Stomach (tissue), 9 donors: ENCODE data around the gene AGA. TPM values are rescaled to one million over a fixed set of nuclear protein-coding genes. Genes with fewer than 3 reads are reported as not detected.

ENCODE experiments used
- DNase-seq, 2 donors: peaks; one replicate each; pipeline versions ENCODE4 v3.0.0 to v3.0.0-alpha.2; 2013 to 2019
- H3K27ac ChIP-seq, 5 donors: fragments of 200-600 bp in 4 of 5; sonication (generic) in 4 of 5; one replicate each; pipeline ENCODE4 v1.5.1; 2013 to 2019; ENCODE audit warnings: mild to moderate bottlenecking in 1 of 5, moderate library complexity in 1 of 5
- H3K27me3 ChIP-seq, 3 donors: fragments of 200-600 bp; sonication (generic); one replicate each; pipeline ENCODE4 v1.5.1; 2017 to 2019; ENCODE audit warnings: mixed run types in 1 of 3
- H3K36me3 ChIP-seq, 4 donors: fragments of 200-600 bp; sonication (generic); 1 replicate in 3 of 4; 2 replicates in 1 of 4; pipeline ENCODE4 v1.5.1; 2016 to 2019
- H3K4me1 ChIP-seq, 4 donors: fragments of 200-600 bp; sonication (generic); one replicate each; pipeline ENCODE4 v1.5.1; 2016 to 2019
- H3K4me3 ChIP-seq, 4 donors: fragments of 200-600 bp; sonication (generic) in 3 of 4; one replicate each; pipeline ENCODE4 v1.5.1; 2016 to 2019; ENCODE audit warnings: mild to moderate bottlenecking in 1 of 4
- H3K9me3 ChIP-seq, 4 donors: fragments of 200-600 bp; sonication (generic); one replicate each; pipeline ENCODE4 v1.5.1; 2016 to 2019
- EP300 ChIP-seq: sonication (generic); formaldehyde crosslinking; IDR thresholded peaks from one replicate; pipeline ENCODE4 v1.6.1; 2017; ENCODE audit warnings: antibody characterized with exemption
- POLR2A ChIP-seq, 4 donors: fragments of 450-650 bp; IDR thresholded peaks; one replicate each; pipeline ENCODE4 v1.6.1; 2016; ENCODE audit warnings: antibody characterized with exemption in 4 of 4, control low read depth in 2 of 4, mild to moderate bottlenecking in 1 of 4, moderate library complexity in 1 of 4
- POLR2AphosphoS5 ChIP-seq, 3 donors: sonication (generic); formaldehyde crosslinking; IDR thresholded peaks; one replicate each; pipeline ENCODE4 v1.6.1; 2016; ENCODE audit warnings: antibody characterized with exemption in 3 of 3
- WGBS, 5 donors: extraction: QIAGEN DNeasy Blood & Tissue Kit in 3 of 5; methylation state at CpG; one replicate each; pipeline versions ENCODE4 v1.1.5 to v1.1.7; 2013 to 2018; 5-methylcytosine and 5-hydroxymethylcytosine counted together
- intact Hi-C: fragments of 100-400 bp; cut with DNase I; formaldehyde crosslinking; loops from one replicate; pipeline ENCODE4 v1.15.1; 2023; ENCODE audit warnings: low total_unique reads
- polyA plus RNA-seq, 3 donors: library from polyadenylated mRNA; stranded (reverse); fragments of 200-250 nt; gene quantifications; one replicate each; pipeline ENCODE4 v1.2.3, GENCODE V29; 2013
- total RNA-seq, 5 donors: library from RNA; depleted of rRNA; stranded (reverse); fragments of >200 nt; gene quantifications; one replicate each; pipeline versions ENCODE4 v1.1.0 to v1.2.3, GENCODE V29; 2014 to 2016
- TF ChIP-seq, protein P1 (sequence below), 7 experiments: fragments of 450-650 bp in 4 of 7; fragments of 200-600 bp in 3 of 7; sonication (generic) in 3 of 7; IDR thresholded peaks; one replicate each; pipeline ENCODE4 v1.5.1; 2016 to 2019; ENCODE audit warnings: antibody characterized with exemption in 7 of 7, control low read depth in 2 of 7, mild to moderate bottlenecking in 1 of 7
- donor health status: healthy with polysubstance abuse.
- donor health status: Bipolar disorder and iron deficiency.
- donor health status: healthy.

The AGA gene
- total and polyA plus RNA-seq, 8 donors: 2.3 to 36.4 (median 7.3) TPM

- Histone ChIP-seq H3K27ac (peak overlapping the region; percentile 93 to 95 (median 94)), H3K27me3 (no peaks in the 10 kb centered on the region), H3K9me3 (no peaks in the 10 kb centered on the region), H3K4me3 (peak overlapping the region; percentile 61 to 74 (median 64)), H3K4me1 (peaks cover 0 to 20% (median 9%) of the 10 kb centered on the region in 4 donors), H3K36me3 (peaks cover 7 to 27% (median 23%) of the 10 kb centered on the region in 4 donors)
- intact Hi-C loops: no loop called here
- TF ChIP-seq, protein P1, sequence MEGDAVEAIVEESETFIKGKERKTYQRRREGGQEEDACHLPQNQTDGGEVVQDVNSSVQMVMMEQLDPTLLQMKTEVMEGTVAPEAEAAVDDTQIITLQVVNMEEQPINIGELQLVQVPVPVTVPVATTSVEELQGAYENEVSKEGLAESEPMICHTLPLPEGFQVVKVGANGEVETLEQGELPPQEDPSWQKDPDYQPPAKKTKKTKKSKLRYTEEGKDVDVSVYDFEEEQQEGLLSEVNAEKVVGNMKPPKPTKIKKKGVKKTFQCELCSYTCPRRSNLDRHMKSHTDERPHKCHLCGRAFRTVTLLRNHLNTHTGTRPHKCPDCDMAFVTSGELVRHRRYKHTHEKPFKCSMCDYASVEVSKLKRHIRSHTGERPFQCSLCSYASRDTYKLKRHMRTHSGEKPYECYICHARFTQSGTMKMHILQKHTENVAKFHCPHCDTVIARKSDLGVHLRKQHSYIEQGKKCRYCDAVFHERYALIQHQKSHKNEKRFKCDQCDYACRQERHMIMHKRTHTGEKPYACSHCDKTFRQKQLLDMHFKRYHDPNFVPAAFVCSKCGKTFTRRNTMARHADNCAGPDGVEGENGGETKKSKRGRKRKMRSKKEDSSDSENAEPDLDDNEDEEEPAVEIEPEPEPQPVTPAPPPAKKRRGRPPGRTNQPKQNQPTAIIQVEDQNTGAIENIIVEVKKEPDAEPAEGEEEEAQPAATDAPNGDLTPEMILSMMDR (IDR thresholded peaks at IDR 0.05): peak in 2 of 7 experiments; percentile 6 to 17
- TF ChIP-seq POLR2AphosphoS5 (IDR thresholded peaks at IDR 0.05): no peak
- WGBS, 5 donors: 16 to 38% (median 20%) methylated on average over 12 of the region's 12 CpGs
- DNase-seq: peak in 1 of 2 donors; percentile 46
Observed at GRCh38 chr4:177441061-177441802, 1.0 kb downstream of the AGA start.

- H3K4me1 ChIP-seq: peaks cover 0 to 9% (median 6%) of the 10 kb centered on the region in 4 donors
- peaks cover 7 to 72% (median 61%) of the 10 kb centered on the region in 4 donors for H3K36me3 ChIP-seq
- no peak for DNase-seq
- no peaks in the 10 kb centered on the region for H3K27me3 ChIP-seq
- H3K27ac ChIP-seq: no peak overlapping the region
- 88 to 95% (median 93%) methylated on average over 7 of the region's 7 CpGs for WGBS, 5 donors
- intact Hi-C loops: no loop called here
- TF ChIP-seq POLR2A (IDR thresholded peaks at IDR 0.05) (no peak), EP300 (no peak), POLR2AphosphoS5 (IDR thresholded peaks at IDR 0.05) (no peak)
- no peak overlapping the region for H3K4me3 ChIP-seq
- H3K9me3 ChIP-seq: no peaks in the 10 kb centered on the region
Observed at GRCh38 chr4:177436456-177436855, 5.8 kb downstream of the AGA start.

DNA sequence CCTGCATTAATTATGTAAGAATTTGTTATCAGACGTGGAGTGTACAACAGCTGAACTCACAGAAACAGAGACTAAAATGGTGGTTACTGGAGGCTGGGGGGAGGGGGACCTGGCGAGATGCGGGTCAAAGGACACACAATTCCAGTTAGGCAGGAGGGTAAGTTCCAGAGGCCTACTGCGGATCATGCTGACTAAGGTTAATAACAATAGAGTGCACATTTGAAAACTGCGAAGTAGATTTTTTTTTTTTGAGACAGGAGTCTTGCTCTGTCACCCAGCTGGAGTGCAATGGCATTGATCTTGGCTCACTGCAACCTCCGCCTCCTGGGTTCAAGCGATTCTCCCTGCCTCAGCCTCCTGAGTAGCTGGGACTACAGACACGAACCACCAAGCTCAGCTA, 7.6 kb downstream of the AGA start:
- Histone ChIP-seq H3K27me3 (no peaks in the 10 kb centered on the region), H3K4me1 (no peaks in the 10 kb centered on the region), H3K4me3 (no peak overlapping the region), H3K36me3 (peaks cover 7 to 81% (median 65%) of the 10 kb centered on the region in 4 donors), H3K27ac (no peak overlapping the region), H3K9me3 (no peaks in the 10 kb centered on the region)
- intact Hi-C loops: no loop called here
- no peak for TF ChIP-seq POLR2A (IDR thresholded peaks at IDR 0.05)
- no peak for TF ChIP-seq EP300
- TF ChIP-seq, protein P1 (IDR thresholded peaks at IDR 0.05): no peak
- TF ChIP-seq POLR2AphosphoS5 (IDR thresholded peaks at IDR 0.05): no peak
- DNase-seq: no peak
- 93 to 98% (median 97%) methylated on average over 8 of the region's 8 CpGs for WGBS, 5 donors

GRCh38 chr4:177427192-177427591, 15.0 kb downstream of the AGA start:
- DNase-seq: no peak
- peaks cover 0 to 16% (median 12%) of the 10 kb centered on the region in 4 donors for H3K36me3 ChIP-seq
- no peaks in the 10 kb centered on the region for H3K27me3 ChIP-seq
- no peaks in the 10 kb centered on the region for H3K9me3 ChIP-seq
- no peak overlapping the region for H3K27ac ChIP-seq
- no peak overlapping the region for H3K4me3 ChIP-seq
- 42 to 58% (median 45%) methylated on average over 1 of the region's 1 CpG for WGBS, 5 donors
- intact Hi-C loops: no loop called here
- TF ChIP-seq EP300: no peak
- TF ChIP-seq, protein P1 (IDR thresholded peaks at IDR 0.05): no peak
- TF ChIP-seq POLR2A (IDR thresholded peaks at IDR 0.05): no peak
- TF ChIP-seq POLR2AphosphoS5 (IDR thresholded peaks at IDR 0.05): no peak
- H3K4me1 ChIP-seq: no peaks in the 10 kb centered on the region

DNA sequence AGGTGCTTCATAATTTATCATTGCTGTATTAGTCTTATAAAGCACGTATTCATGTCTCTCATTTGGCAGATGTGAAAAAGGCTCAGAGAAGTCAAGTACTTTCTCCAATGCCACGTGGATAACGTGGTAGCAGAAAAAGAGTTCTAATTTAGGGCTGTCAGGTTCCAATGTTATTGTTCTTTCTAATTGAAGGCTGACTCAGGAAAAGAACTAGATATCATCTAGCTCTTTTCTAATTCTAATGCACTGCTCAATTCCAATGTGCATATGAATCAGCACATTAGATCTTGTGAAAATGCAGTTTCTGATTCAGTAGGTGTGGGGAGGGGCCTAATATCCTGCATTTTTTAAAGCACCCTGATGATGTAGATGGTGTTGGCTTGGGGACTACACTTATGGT, 22.8 kb downstream of the AGA start:
- H3K27me3 ChIP-seq: no peaks in the 10 kb centered on the region
- no peak for DNase-seq
- WGBS, 5 donors: 73 to 86% (median 81%) methylated on average over 3 of the region's 3 CpGs
- no peak overlapping the region for H3K27ac ChIP-seq
- H3K9me3 ChIP-seq: peaks cover 0 to 6% (median 3%) of the 10 kb centered on the region in 4 donors
- intact Hi-C loops: no loop called here
- TF ChIP-seq, protein P1 (IDR thresholded peaks at IDR 0.05): no peak
- TF ChIP-seq EP300 (no peak), POLR2A (IDR thresholded peaks at IDR 0.05) (no peak), POLR2AphosphoS5 (IDR thresholded peaks at IDR 0.05) (no peak)
- H3K4me1 ChIP-seq: no peaks in the 10 kb centered on the region
- H3K36me3 ChIP-seq: no peaks in the 10 kb centered on the region
- H3K4me3 ChIP-seq: no peak overlapping the region
